ENCODE data around the gene VWDE. TPM values are rescaled to one million over a fixed set of nuclear protein-coding genes. Genes with fewer than 3 reads are reported as not detected.

The VWDE gene
- total RNA-seq, 6 donors from 2014 or later: 0.22 to 4.4 (median 1.1) TPM

GRCh38 chr7:12337095-12337494 is 66.6 kb downstream of the VWDE start:
- no peak for TF ChIP-seq POLR2A (IDR thresholded peaks at IDR 0.05)
- TF ChIP-seq POLR2AphosphoS5 (IDR thresholded peaks at IDR 0.05): no peak
- no peak for TF ChIP-seq EP300 (IDR thresholded peaks at IDR 0.05)
- TF ChIP-seq, protein P1, sequence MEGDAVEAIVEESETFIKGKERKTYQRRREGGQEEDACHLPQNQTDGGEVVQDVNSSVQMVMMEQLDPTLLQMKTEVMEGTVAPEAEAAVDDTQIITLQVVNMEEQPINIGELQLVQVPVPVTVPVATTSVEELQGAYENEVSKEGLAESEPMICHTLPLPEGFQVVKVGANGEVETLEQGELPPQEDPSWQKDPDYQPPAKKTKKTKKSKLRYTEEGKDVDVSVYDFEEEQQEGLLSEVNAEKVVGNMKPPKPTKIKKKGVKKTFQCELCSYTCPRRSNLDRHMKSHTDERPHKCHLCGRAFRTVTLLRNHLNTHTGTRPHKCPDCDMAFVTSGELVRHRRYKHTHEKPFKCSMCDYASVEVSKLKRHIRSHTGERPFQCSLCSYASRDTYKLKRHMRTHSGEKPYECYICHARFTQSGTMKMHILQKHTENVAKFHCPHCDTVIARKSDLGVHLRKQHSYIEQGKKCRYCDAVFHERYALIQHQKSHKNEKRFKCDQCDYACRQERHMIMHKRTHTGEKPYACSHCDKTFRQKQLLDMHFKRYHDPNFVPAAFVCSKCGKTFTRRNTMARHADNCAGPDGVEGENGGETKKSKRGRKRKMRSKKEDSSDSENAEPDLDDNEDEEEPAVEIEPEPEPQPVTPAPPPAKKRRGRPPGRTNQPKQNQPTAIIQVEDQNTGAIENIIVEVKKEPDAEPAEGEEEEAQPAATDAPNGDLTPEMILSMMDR (IDR thresholded peaks at IDR 0.05): no peak

GRCh38 chr7:12328888-12329770 is 74.5 kb downstream of the VWDE start:
- no peak for DNase-seq
- H3K9me3 ChIP-seq: no peaks in the 10 kb centered on the region
- no peak overlapping the region for H3K27ac ChIP-seq
- no peak overlapping the region for H3K4me3 ChIP-seq
- no peaks in the 10 kb centered on the region for H3K27me3 ChIP-seq
- ATAC-seq (ENCODE audit: low FRiP score in 2 of 2): no peak
- no peaks in the 10 kb centered on the region for H3K4me1 ChIP-seq
- TF ChIP-seq EP300 (IDR thresholded peaks at IDR 0.05) (no peak), POLR2AphosphoS5 (IDR thresholded peaks at IDR 0.05) (no peak), POLR2A (IDR thresholded peaks at IDR 0.05) (no peak)
- TF ChIP-seq, protein P1 (IDR thresholded peaks at IDR 0.05): no peak
- WGBS, 2 donors: 60 to 73% methylated on average over 6 of the region's 6 CpGs
- no peaks in the 10 kb centered on the region for H3K36me3 ChIP-seq

More at GRCh38 chr7:12337095-12337494, 66.6 kb downstream of the VWDE start:
- no peaks in the 10 kb centered on the region for H3K9me3 ChIP-seq
- no peak overlapping the region for H3K4me3 ChIP-seq
- H3K27ac ChIP-seq: no peak overlapping the region
- ATAC-seq (ENCODE audit: low FRiP score in 2 of 2) (no peak), DNase-seq (no peak)
- no peaks in the 10 kb centered on the region for H3K36me3 ChIP-seq
- no peaks in the 10 kb centered on the region for H3K27me3 ChIP-seq
- no peaks in the 10 kb centered on the region for H3K4me1 ChIP-seq
- 92% methylated on average over 2 of the region's 2 CpGs for WGBS, 2 donors

- WGBS, 2 donors: 84 to 87% methylated on average over 3 of the region's 3 CpGs
- ATAC-seq (ENCODE audit: low FRiP score in 2 of 2): no peak
- Histone ChIP-seq H3K4me1 (no peaks in the 10 kb centered on the region), H3K27ac (no peak overlapping the region), H3K27me3 (no peaks in the 10 kb centered on the region), H3K36me3 (no peaks in the 10 kb centered on the region), H3K9me3 (no peaks in the 10 kb centered on the region), H3K4me3 (no peak overlapping the region)
- TF ChIP-seq, protein P1 (IDR thresholded peaks at IDR 0.05): no peak
- DNase-seq: no peak
These were observed 75.7 kb downstream of the VWDE start for GRCh38 chr7:12327922-12328321.

GRCh38 chr7:12325646-12326045 is 78.0 kb downstream of the VWDE start:
- DNase-seq (no peak), ATAC-seq (ENCODE audit: low FRiP score in 2 of 2) (no peak)
- no peak for TF ChIP-seq POLR2A (IDR thresholded peaks at IDR 0.05)
- TF ChIP-seq POLR2AphosphoS5 (IDR thresholded peaks at IDR 0.05): no peak
- no peak for TF ChIP-seq EP300 (IDR thresholded peaks at IDR 0.05)
- TF ChIP-seq, protein P1 (IDR thresholded peaks at IDR 0.05): no peak
- H3K36me3 ChIP-seq: no peaks in the 10 kb centered on the region
- no peaks in the 10 kb centered on the region for H3K4me1 ChIP-seq
- no peaks in the 10 kb centered on the region for H3K9me3 ChIP-seq
- no peak overlapping the region for H3K27ac ChIP-seq
- H3K27me3 ChIP-seq: no peaks in the 10 kb centered on the region
- H3K4me3 ChIP-seq: no peak overlapping the region

GRCh38 chr7:12323415-12323814 is 80.2 kb downstream of the VWDE start:
- no peak overlapping the region for H3K27ac ChIP-seq
- H3K27me3 ChIP-seq: no peaks in the 10 kb centered on the region
- no peaks in the 10 kb centered on the region for H3K4me1 ChIP-seq
- ATAC-seq (ENCODE audit: low FRiP score in 2 of 2) (no peak), DNase-seq (no peak)
- H3K4me3 ChIP-seq: no peak overlapping the region
- H3K9me3 ChIP-seq: no peaks in the 10 kb centered on the region
- 76 to 77% methylated on average over 10 of the region's 10 CpGs for WGBS, 2 donors
- TF ChIP-seq, protein P1 (IDR thresholded peaks at IDR 0.05): no peak
- TF ChIP-seq EP300 (IDR thresholded peaks at IDR 0.05) (no peak), POLR2AphosphoS5 (IDR thresholded peaks at IDR 0.05) (no peak), POLR2A (IDR thresholded peaks at IDR 0.05) (no peak)
- no peaks in the 10 kb centered on the region for H3K36me3 ChIP-seq

Measured in upper lobe of left lung (tissue), 6 donors.